Germinal center (tissue), 1 donor: ENCODE measurements around the gene CXCL12.

Experiments used
- DNase-seq: peaks from one replicate; pipeline ENCODE4 v3.0.0; 2012; ENCODE audit warnings: mixed read lengths, low spot score

The CXCL12 gene

DNA sequence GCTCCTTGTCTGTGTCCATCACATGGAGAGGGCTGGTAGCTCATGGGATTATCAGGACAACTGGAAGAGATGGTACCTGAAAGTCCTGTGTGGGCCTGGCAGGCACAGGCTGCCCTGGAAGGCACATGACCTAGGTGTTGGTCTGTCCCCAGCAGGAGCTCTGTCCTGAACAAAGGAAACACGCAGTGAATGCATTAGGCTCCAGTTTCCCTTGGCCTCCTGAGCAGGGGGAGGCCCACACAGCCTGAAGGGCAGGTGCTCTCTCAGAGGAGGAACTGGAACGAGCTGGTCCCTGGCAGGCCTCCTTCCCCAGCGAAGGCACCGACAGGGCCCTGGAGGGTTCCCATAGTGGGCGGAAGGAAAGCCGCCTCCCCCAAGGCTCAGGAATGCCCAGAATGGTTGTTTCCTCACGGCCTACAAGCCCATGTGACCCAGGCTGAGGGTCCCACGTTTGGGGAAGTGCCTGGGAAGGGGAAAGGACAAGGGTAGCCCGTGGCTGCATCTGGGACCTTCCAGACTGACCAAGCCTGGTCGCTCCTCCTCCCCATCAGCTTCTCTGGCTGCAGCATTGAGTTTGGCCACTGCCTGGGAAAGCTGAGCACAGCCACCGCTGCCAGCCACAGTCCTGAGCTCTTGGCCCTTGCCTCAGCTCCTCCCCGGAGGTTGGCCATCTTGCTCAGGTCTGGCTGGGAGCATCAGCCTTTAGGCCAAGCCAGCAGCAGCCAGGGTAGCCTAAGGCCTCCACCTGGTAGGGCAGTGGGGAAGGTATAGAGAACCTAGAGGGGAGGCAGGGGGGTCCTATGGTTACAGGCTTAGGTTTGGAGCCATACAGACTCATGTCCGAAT is 21.8 kb downstream of the CXCL12 start:
- DNase-seq: no peak

DNA sequence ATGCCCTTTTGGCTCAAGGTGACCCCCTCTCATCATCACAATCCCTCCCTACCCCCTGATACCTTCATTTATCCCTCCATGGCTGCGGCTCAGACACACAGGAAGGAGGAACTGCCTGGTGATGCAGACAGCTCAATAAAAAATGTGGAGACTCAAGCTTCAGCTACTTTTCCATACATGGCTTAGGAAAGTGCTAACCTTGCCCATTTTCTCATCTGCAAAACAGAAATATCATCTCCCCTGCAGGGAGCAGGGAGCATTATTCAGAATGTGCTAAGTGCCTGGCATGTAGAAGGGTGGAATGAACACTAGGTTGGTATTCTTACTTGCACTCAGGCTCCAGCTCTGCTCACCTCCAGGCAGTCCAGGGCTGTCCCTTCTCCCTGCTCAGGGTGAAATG is 23.8 kb downstream of the CXCL12 start:
- no peak for DNase-seq

- DNase-seq: no peak
Observed at GRCh38 chr10:44358080-44358771, 26.7 kb downstream of the CXCL12 start.

DNA sequence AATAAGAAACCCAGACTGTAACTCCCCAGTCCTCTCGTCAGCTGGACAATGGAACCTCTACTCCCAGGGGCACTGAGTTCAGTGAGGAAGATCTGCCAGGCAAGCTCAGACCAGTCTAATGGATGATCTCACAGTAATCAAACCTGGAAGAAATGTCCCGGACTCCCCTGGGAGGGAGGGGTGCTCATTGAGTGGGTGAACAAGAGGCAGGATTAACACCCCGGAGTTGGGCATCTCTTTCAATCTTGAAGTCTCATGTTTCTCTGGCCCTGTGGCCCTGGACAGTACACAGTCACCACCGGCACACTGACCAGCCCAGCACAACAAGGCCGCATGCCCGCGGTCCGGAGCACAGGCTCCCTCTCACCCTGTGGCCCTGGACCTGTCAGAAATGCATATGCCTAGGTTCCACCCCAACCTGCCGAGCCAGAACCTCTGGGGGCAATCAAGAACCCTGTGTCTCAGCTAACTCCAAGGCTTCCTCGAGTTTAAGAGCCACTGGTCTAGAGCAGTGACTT is 27.8 kb downstream of the CXCL12 start:
- no peak for DNase-seq

DNA sequence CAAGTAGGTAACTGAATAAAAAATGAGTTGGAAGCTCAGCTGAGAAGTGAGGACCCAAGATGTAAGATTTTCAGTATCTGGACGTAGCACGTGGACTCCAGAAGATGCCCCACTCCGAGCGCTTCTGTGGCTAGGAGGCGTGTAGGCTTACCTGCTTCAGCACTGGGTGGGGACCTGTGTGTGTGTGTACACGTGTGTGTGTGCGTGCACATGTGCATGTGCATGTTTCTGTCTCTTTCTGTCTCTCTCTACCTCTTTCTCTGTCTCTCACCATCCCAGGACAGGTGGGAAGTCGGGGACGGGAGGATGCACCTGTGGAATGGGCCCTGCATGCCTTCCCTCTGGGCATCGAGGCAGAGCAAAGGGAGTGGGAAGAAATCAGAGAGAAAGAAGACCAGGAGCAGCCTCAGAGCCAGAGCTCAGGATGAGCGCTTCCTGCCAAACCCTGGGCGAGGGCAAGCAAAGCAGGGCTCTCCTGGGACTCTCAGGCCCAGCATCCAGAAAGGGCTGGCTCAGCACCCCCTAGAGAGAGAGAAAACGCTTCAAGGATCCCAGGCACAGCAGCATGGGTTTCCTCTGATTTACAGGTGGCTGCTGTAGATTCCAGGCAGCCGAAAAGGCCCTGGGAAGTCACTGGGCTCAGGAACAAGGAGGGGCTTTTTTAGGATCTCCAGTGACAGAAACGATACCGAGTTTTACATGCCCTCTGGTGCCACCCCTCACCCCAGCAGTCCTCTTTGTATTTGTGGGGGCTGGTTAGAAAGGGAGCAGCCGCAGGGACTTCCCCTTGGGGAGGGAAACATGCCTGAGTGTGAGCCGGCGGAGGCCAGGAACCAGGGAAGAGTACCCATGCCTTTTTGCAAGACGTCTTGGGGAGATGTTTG is 28.5 kb downstream of the CXCL12 start:
- no peak for DNase-seq

DNA sequence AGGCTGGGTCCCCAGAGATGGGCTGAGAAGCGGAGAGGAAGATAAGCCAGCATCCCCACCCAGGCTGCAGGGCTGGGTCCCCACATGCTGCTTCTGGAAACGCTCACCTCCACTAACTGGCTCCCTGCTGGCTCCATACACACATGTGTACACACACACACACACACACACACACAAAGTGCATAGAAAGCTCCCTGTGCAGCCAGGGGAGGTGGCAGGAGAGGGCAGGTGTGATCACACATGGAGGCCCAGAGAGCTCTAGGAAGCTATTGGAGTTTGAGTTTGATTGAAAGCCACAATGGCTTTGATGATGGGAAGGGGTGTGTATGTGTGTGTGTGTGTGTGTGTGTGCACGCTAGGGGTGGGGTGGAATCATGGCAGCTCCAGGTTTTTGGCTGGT is 29.3 kb downstream of the CXCL12 start:
- no peak for DNase-seq

DNA sequence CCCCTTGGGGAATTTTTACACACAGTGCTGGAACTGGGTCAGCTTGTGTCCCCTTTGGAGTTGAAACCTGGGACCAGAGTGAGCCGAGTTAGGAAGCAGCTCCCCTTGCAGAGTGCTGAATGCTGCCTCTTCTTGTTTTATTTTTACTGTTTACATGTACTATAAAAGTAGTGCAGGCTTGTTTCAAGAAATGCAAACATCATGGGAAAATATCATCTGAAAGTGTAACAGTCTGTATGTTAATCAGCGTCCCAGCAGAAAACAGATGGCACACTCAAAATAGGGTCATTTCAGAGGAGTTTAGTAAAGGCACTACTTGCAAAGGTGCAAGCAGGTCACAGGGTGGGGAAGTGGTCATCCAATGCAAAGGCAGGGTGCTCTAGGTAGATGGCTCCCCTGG is 30.1 kb downstream of the CXCL12 start:
- no peak for DNase-seq

DNA sequence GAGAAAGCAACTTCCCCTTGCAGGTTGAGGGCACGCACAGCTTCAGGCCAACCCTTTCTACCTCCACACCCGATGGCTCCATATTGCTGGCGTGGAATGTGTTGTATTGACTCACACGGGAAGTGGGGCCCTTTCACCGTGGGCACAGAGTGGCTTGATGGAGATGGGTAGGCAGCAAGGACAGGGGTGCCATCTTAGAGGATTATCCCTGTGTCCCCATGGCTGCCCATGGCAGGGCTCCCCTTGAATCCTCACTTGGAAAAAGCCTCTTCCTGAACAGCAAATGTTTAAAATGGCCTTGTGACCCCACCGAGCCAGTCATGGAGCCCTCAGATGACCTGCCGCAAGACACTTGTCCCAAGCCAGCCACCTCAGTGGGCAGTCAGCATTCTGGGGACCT is 31.2 kb downstream of the CXCL12 start:
- no peak for DNase-seq

GRCh38 chr10:44353128-44353390 is 31.8 kb downstream of the CXCL12 start:
- no peak for DNase-seq

GRCh38 chr10:44352316-44353127 is 32.4 kb downstream of the CXCL12 start:
- DNase-seq: no peak

DNA sequence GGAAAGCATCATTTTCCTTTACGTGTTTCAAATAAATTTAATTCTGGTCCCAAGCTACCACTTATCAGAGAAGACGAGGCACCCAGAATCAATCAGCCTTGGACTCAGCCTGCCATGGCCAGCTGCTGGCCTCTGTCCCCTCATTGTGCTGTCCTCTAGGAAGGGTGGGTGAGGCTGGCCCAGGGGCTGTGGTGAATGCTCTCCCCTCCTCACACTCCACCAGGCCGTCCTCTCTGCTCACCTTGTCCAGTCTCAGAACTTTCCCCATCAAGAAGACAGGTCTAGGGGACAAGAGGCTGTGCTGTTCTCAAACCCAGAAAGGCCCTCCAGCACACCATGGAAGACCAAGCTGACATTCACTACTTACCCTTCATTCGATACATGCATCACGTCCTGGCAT is 36.4 kb downstream of the CXCL12 start:
- DNase-seq: no peak

DNA sequence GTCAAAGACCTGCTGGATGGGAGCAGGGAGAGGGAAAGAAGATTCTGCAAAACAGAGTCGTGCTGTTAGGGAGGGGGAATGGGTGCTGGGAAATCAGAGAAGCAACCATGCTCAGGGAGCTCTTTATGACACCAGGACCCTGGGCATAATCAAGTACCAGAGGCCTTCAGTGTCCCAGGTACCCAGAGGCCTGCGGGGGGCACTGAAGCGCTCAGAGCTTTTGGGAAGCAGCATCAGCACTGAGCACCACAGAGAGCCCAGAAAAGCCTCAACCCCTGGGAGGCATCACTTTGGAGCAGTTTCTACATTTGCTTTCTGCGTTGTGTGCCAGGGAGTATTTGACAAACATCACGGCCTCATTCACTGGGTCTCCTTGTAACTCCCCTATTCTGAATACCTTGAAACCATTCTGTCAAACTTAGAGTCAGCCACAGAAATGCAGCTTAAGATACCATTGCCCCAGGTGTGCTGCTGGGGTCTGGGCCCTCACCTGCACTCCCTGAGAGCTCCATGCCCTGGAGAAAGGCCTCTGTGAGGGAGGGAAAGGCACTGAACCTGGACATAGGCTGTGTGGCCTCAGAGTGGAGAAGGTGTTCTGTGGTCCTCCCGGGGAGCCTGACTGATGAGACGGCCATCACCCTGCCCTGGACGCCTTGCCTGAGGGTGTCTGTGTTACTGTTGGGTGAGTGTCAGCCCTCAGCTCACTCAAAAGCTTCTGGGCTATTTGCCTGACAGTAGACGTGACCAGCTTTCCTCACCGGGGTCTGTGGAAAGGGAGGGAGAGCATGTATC is 37.1 kb downstream of the CXCL12 start:
- DNase-seq: no peak

DNA sequence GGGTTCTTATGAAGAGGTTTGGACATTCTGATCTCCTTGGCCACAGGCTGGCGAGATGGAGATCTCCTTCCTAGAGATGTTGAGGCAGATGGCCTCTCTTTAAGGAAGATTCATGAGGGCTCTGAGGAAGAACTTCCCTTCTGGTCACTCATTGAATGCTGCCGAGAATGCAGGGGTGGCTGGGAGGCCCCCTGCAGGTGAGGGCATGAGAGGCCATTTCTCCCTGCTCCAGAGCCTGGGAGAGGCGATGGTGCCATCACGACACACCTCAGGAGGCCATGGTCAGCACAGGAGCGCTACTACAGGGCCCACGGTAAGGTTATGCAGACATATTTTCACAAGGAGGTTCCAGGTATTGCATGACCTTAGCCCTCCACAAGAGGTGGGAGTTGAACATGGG is 40.2 kb downstream of the CXCL12 start:
- no peak for DNase-seq

DNA sequence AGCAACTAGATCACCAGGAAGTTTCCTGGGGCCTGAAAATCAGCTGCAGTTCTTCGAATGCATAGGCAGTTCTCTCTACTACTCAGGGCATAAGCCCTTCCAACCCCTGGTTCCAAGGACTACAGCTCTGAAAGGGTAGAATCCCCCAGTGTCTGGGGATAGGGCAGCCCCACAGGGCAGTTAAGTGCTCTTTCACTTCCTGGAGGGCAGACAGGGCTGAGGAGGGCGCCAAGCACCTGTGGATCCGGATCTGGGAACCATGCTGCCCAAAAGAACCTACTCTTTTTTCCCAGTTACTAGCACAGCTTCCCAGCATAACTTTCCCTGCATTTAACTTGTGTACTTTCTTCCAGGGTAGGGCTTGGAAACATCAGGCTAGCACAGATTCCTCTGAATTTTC is 41.1 kb downstream of the CXCL12 start:
- no peak for DNase-seq

DNA sequence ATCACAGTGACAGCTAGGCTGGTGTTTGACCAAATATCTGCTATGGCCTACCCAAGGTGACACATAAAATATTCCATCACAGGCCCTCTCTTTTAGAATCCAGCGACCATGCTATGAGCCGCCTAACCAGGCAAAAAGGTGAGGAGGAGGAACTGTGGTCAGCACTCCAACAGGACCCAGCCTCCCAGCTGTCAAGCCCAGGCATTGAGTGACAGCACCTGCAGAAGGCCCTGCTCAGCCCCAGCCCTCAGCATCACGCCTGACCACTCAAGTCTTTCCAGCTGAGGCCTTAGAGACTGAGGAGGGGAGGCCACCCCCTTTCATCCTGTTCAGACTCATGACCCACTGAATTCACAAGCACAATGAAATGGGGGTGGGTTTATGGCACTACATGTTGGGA is 43.0 kb downstream of the CXCL12 start:
- DNase-seq: no peak

- DNase-seq: no peak
Observed at GRCh38 chr10:44340557-44340956, 44.3 kb downstream of the CXCL12 start.

GRCh38 chr10:44339218-44339617 is 45.7 kb downstream of the CXCL12 start:
- DNase-seq: no peak

DNA sequence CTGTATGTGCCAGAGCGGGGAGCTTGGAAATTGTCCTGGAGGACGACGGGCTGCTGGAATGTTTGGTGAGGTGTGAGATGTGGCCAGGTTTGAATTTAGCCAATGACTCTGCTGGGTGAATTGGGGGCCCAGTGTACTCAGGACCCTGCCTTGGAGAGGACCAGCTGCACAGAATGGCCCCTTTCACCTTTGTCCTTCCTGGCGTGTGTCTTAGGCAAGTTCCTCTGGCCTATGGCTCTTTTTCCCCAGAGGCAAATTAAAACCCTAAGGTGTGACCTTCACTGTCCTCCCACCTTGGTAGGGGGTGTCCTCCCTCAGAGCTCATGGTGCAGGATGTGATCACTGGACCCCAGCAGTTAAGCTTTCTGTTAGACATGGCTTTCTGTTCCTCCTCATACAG is 47.8 kb downstream of the CXCL12 start:
- no peak for DNase-seq

DNA sequence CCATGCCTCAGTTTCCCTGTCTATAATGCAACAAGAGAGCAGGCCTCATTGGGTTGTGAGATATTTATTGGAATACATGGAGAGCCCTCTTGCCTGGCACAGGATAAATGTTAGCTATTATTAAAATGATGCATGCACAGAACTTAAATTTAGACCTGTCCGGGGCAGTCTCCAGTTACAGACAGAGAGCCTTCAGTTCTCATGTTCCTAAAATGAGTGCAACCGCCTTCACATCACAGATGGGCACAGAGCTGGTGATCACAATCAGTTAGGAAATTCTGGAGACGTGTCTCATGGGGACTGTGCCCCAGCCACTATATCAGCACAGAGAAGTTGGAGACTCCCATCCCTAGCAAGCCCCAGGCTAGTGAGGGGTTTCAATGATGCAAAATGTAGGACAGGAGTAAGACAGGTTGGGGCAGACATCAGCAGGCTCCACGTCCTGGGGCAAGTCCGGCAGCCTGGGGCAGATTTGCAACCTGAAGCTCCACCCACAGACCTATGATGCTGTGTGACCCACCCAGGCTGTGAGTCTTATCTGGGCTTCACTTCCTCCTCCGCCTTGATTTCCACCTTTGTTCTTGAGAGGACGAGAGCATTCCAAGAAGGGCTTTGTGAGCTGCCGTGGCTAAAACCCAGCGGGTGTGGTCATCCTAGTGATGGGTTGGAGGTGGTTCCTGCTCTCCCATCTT is 49.4 kb downstream of the CXCL12 start:
- no peak for DNase-seq

- no peak for DNase-seq
Observed at GRCh38 chr10:44334621-44335184, 50.2 kb downstream of the CXCL12 start.
